ENCODE data around the gene NINJ2. TPM values are rescaled to one million over a fixed set of nuclear protein-coding genes. Genes with fewer than 3 reads are reported as not detected.

Gene NINJ2
- total RNA-seq, 1 donor from 2014 or later: not detected

- Histone ChIP-seq H3K4me3 (ENCODE audit: insufficient read depth, low read depth, low read length) (no peak overlapping the region), H3K4me2 (ENCODE audit: low read length) (no peak overlapping the region), H2AFZ (ENCODE audit: low read depth, low read length) (no peak overlapping the region), H3K9me3 (ENCODE audit: insufficient read depth, low read depth, low read length) (no peaks in the 10 kb centered on the region), H3K4me1 (ENCODE audit: insufficient read depth, low read length) (no peaks in the 10 kb centered on the region), H3K79me2 (ENCODE audit: insufficient read depth, low read length) (no peaks in the 10 kb centered on the region), H3K36me3 (ENCODE audit: insufficient read depth, low read length) (no peaks in the 10 kb centered on the region), H3K27me3 (ENCODE audit: insufficient read depth, low read length) (peaks cover 28% of the 10 kb centered on the region), H3K9ac (ENCODE audit: low read length) (no peak overlapping the region), H4K20me1 (ENCODE audit: insufficient read depth, low read length) (no peaks in the 10 kb centered on the region), H3K27ac (ENCODE audit: low read depth, low read length) (no peak overlapping the region)
- DNase-seq (ENCODE audit: low read depth) (no peak), FAIRE-seq (no peak)
- Mint-ChIP-seq H3K27me3 (ENCODE audit: low read depth, unreplicated experiment) (peaks cover 15% of the 10 kb centered on the region), H3K36me3 (ENCODE audit: low read depth, unreplicated experiment) (no peaks in the 10 kb centered on the region), H3K9me3 (ENCODE audit: unreplicated experiment) (no peaks in the 10 kb centered on the region), H3K4me3 (ENCODE audit: unreplicated experiment) (no peak overlapping the region), H3K4me1 (ENCODE audit: low read depth, unreplicated experiment) (no peaks in the 10 kb centered on the region), H3K27ac (ENCODE audit: unreplicated experiment) (no peak overlapping the region)
- TF ChIP-seq EZH2 (IDR thresholded peaks at IDR 0.05; ENCODE audit: insufficient read depth, low read length): no peak
- no peak for TF ChIP-seq CTCF (IDR thresholded peaks at IDR 0.05; ENCODE audit: insufficient read depth, low read depth, low read length)
Measured at GRCh38 chr12:522692-523378, 140.4 kb downstream of the NINJ2 start.

- peaks cover 40% of the 10 kb centered on the region for H3K27me3 ChIP-seq (ENCODE audit: insufficient read depth, low read length)
- TF ChIP-seq EZH2 (IDR thresholded peaks at IDR 0.05; ENCODE audit: insufficient read depth, low read length) (no peak), CTCF (IDR thresholded peaks at IDR 0.05; ENCODE audit: insufficient read depth, low read depth, low read length) (no peak)
Measured at GRCh38 chr12:520119-520518, 143.1 kb downstream of the NINJ2 start.

GRCh38 chr12:517538-517937, 145.7 kb downstream of the NINJ2 start:
- DNase-seq (ENCODE audit: low read depth): no peak
- Histone ChIP-seq H3K4me2 (ENCODE audit: low read length) (no peak overlapping the region), H3K36me3 (ENCODE audit: insufficient read depth, low read length) (no peaks in the 10 kb centered on the region), H3K27ac (ENCODE audit: low read depth, low read length) (no peak overlapping the region), H3K4me3 (ENCODE audit: insufficient read depth, low read depth, low read length) (no peak overlapping the region), H3K79me2 (ENCODE audit: insufficient read depth, low read length) (no peaks in the 10 kb centered on the region), H3K4me1 (ENCODE audit: insufficient read depth, low read length) (no peaks in the 10 kb centered on the region), H3K27me3 (ENCODE audit: insufficient read depth, low read length) (peaks cover 38% of the 10 kb centered on the region), H3K9ac (ENCODE audit: low read length) (no peak overlapping the region), H2AFZ (ENCODE audit: low read depth, low read length) (no peak overlapping the region), H4K20me1 (ENCODE audit: insufficient read depth, low read length) (no peaks in the 10 kb centered on the region), H3K9me3 (ENCODE audit: insufficient read depth, low read depth, low read length) (no peaks in the 10 kb centered on the region)
- H3K36me3 Mint-ChIP-seq (ENCODE audit: low read depth, unreplicated experiment): no peaks in the 10 kb centered on the region
- H3K9me3 Mint-ChIP-seq (ENCODE audit: unreplicated experiment): peaks cover 4% of the 10 kb centered on the region
- no peak overlapping the region for H3K4me3 Mint-ChIP-seq (ENCODE audit: unreplicated experiment)
- no peaks in the 10 kb centered on the region for H3K4me1 Mint-ChIP-seq (ENCODE audit: low read depth, unreplicated experiment)
- H3K27me3 Mint-ChIP-seq (ENCODE audit: low read depth, unreplicated experiment): peaks cover 16% of the 10 kb centered on the region
- FAIRE-seq: no peak
- H3K27ac Mint-ChIP-seq (ENCODE audit: unreplicated experiment): no peak overlapping the region
- no peak for TF ChIP-seq CTCF (IDR thresholded peaks at IDR 0.05; ENCODE audit: insufficient read depth, low read depth, low read length)
- TF ChIP-seq EZH2 (IDR thresholded peaks at IDR 0.05; ENCODE audit: insufficient read depth, low read length): no peak

More at GRCh38 chr12:520119-520518, 143.1 kb downstream of the NINJ2 start:
- Histone ChIP-seq H3K4me2 (ENCODE audit: low read length) (no peak overlapping the region), H4K20me1 (ENCODE audit: insufficient read depth, low read length) (no peaks in the 10 kb centered on the region), H3K9me3 (ENCODE audit: insufficient read depth, low read depth, low read length) (no peaks in the 10 kb centered on the region), H3K9ac (ENCODE audit: low read length) (no peak overlapping the region), H3K79me2 (ENCODE audit: insufficient read depth, low read length) (no peaks in the 10 kb centered on the region), H3K36me3 (ENCODE audit: insufficient read depth, low read length) (no peaks in the 10 kb centered on the region), H2AFZ (ENCODE audit: low read depth, low read length) (no peak overlapping the region), H3K27ac (ENCODE audit: low read depth, low read length) (no peak overlapping the region), H3K4me3 (ENCODE audit: insufficient read depth, low read depth, low read length) (no peak overlapping the region), H3K4me1 (ENCODE audit: insufficient read depth, low read length) (no peaks in the 10 kb centered on the region)
- FAIRE-seq: no peak
- Mint-ChIP-seq H3K4me3 (ENCODE audit: unreplicated experiment) (no peak overlapping the region), H3K27ac (ENCODE audit: unreplicated experiment) (no peak overlapping the region), H3K4me1 (ENCODE audit: low read depth, unreplicated experiment) (no peaks in the 10 kb centered on the region), H3K9me3 (ENCODE audit: unreplicated experiment) (no peaks in the 10 kb centered on the region), H3K27me3 (ENCODE audit: low read depth, unreplicated experiment) (peaks cover 13% of the 10 kb centered on the region), H3K36me3 (ENCODE audit: low read depth, unreplicated experiment) (no peaks in the 10 kb centered on the region)
- no peak for DNase-seq (ENCODE audit: low read depth)

All from astrocyte (in vitro differentiated cells and primary cell).